HG02943 (cell line): Measurements from ENCODE around the gene IFFO2.
A peak's percentile ranks its signal among the peaks of the same experiment; 100 is the strongest.

Experiments used
- ATAC-seq: cut with Tn5 transposase; IDR thresholded peaks from one replicate; pipeline ENCODE4 v1.9.1; 2021; ENCODE audit warnings: mild to moderate bottlenecking, low read depth, moderate library complexity; ENCODE audit not compliant: unreplicated experiment

The IFFO2 gene

DNA sequence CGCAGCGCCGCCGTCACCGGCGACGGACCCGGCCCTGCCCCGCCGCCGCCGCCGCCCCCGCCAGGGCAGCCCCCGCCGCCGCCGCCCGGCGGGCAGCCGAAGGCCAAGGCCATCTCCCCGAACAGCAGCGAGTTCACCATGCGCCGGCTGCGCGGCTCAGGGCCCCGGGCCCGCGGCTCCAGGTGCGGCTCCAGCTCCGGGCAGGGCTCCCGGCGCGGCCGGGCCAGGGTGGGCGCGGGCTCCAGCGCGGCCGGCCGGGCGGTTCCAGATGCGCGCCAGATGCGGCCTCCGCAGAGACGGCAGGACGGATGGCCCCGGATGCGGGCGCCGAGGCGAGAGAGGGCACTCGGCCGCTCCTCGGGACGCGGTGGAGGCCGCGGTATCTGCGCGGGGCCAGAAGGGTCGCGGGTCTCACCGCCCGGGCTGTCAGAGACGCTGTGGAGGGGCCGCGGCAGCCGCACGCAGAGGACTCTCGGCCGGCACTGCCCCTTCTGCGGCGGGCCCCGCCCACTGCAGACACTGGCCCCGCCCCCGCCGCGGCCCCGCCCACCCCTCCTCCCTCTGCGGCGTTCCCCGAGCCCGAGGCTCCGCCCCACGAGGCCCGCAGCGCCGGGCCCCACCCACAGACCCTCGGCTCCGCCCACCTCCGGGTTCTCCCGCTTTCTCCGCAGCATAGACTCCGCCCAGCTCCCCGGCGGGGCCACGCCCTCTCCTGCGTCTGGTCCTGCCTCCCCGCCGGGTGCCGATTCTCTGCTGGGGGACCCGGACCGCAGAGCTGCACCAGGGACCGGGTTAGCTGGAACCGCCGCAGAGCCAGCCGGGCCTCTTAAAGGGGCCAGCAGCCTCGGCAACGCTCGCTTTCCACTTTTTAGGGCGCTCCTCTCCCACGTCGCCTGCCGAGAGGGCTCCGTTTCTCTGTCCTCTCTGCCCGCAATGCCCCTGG, at the start of gene IFFO2:
TSS of gene IFFO2 (minus strand) at position 484 of the 943 bp plus-strand sequence. CDS start at position 140, 344 bp downstream.
- peak; percentile 60 for ATAC-seq

GRCh38 chr1:19006000-19006399, 49.5 kb upstream of the IFFO2 start:
- ATAC-seq, result no peak

DNA sequence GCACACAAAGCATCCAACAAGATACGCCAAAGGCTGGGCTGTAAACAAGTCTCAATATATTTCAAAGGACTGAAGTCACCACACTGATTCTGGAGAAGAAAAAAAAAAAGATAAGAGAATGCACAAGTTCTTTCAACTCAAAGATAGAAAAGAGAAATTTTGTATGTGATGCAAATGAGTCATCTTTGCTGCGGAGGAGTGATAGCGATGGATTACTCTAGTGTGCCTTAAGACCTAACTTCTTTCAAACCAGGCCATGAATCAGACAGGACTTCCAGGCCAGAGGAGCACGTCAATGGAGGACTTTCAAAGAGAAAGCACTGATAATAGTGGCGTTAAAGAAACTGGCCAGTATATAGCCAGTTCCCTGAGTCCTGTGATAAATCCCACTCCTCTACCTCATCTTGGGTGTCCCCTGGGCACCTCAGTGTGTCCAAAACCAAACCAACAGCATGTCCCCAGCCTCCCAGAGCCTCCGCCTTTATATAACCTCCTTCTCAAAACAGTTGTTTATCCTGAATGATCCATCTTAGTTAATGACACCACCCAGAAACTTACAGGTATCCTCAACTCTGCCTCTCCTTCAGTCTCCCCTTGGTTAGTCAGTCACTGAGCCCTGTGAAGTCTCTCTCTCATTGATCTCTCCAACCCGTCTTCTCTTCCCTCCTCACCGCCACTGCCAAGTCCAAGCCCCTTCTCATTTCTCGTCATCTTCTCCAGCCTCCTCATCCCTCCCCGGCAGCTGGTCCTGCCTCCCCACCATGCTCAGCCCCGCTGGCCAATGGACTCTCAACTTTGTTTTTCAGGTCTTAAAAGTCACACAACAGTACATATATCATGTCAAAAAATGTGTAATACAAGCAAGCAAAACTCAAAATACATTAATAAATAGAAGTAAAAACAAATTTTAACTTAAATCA, 47.2 kb upstream of the IFFO2 start:
- ATAC-seq, result no peak

GRCh38 chr1:19000065-19000464, 43.6 kb upstream of the IFFO2 start:
- no peak for ATAC-seq

- ATAC-seq, result no peak
Measured at GRCh38 chr1:18999359-18999758, 42.9 kb upstream of the IFFO2 start.

GRCh38 chr1:18998016-18998724, 41.7 kb upstream of the IFFO2 start:
- ATAC-seq, result no peak

GRCh38 chr1:18997508-18997907, 41.0 kb upstream of the IFFO2 start:
- ATAC-seq, result no peak

- no peak for ATAC-seq
Measured at GRCh38 chr1:18996548-18997177, 40.2 kb upstream of the IFFO2 start.

- ATAC-seq, result no peak
Measured at GRCh38 chr1:18994381-18994780, 37.9 kb upstream of the IFFO2 start.

GRCh38 chr1:18992646-18993045, 36.2 kb upstream of the IFFO2 start:
- ATAC-seq, result no peak

- no peak for ATAC-seq
Measured at GRCh38 chr1:18991585-18991984, 35.1 kb upstream of the IFFO2 start.

DNA sequence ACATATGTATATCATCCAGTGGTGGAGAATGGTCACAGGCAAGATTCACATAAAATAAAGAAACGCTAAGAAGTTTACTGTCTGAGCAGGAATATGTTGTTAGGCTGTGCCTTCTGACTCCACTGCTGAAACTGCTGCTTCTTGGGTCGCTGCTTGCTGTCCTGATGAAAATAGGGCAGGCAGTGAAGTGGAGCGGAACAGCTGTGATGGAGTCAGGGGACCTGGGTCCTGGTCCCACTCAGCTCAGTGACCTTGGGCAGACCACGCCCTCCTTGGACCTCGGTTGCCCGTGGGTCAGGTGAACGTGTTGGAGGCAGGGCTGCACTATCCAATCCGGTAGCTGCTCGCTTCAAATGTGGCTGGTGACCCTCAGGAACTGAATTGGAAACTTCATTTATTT, 33.4 kb upstream of the IFFO2 start:
- no peak for ATAC-seq

DNA sequence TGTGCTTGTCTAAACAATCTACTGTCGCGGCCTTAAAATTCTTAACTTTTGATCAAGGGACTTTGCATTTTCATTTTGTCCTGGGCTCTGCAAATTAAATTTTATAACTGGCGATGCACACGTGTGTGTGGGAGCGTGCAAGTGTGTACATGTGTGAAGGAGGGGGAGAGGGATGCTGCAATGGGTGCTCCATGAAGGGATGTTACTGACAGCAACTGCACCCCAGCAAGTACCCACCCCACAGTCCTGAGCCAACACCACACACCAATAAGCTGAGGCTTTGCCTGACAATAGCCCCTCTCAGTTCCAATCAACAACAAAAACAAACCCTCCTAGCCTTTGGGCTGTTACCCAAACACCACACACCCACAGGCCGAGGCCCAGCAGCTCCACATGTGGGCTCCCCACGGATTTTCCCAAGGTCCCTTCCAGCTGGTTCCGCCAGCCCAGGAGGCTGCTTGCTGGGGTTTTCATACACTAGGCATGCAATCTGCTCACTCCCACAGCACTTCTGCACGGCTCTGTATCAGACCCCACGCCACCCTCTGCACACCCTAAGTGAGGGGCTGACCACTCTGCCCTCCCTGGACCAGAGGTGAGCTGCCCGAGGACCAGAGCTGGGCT, 32.8 kb upstream of the IFFO2 start:
- ATAC-seq, result no peak

DNA sequence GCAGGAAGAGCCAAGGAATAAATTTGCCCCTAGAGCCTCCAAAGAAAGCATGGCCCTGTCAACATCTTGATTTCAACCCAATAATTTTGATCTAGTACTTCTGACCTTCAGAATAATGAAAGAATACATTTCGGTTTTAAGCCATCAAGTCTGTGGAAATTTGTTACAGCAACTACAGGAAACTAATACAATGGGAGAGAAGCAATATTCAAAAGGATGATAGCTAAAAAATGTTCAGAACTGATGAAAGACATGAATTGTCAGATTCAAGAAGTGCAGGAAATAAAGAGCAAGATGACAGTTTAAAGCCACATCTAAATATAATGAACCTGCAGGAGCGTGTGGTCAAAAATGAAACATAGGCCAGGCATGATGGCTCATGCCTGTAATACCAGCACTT, 24.8 kb upstream of the IFFO2 start:
- ATAC-seq, result no peak

- no peak for ATAC-seq
Measured at GRCh38 chr1:18978706-18979105, 22.2 kb upstream of the IFFO2 start.

DNA sequence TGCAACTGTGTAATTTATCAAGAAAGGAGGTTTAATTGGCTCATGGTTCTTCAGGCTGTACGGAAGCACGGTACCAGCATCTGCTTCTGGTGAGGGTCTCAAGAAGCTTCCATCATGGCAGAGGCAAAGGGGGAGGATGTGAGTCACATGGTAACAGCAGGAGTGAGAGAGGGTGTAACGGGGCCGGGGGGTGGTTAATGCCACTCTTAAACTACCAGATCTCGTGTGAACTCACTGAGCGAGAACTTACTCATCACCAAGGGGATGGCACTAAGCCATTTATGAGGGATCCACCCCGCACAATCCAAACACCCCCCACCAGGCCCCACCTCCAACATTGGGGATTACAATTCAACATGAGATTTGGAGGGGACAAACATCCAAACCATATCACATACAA, 21.0 kb upstream of the IFFO2 start:
- ATAC-seq, result no peak

DNA sequence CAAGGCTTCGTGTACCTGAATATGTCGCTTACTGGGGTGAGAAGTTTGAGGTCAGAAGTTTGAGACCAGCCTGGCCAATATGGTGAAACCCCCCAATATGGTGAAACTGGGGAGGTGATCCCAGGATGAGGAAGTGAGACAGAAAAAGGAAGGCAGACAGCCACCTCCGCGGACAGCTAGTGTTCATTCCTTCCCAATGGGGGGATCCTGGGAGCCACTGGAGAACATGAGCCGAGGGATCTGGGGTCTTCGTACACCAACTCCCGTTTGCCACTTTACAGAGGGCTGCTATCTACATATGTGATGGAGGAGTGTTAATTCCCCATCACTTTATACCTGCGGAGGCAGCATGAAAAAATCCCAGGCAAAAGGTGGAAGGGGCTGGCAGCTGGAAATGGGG, 19.6 kb upstream of the IFFO2 start:
- ATAC-seq, result no peak

DNA sequence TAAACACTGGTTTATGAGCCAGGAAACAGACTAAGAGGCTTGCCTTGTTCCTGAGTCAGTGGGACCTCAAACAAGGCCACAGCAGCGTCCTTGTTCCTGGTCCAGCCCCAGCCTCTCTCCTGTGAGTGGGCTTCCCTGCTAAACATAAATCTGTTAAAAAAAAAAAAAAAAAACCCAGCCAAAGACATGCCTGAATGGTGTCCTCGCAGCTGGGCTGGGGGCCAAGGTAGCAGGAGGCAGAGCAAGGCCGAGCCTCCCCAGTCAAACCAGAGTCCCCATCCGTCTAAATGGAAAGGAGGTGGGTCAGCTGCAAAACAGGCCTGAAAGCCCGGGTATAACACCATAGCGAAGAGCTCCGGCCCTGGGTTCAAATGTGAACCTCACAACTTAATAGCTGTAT, 18.1 kb upstream of the IFFO2 start:
- no peak for ATAC-seq

GRCh38 chr1:18974005-18974404, 17.5 kb upstream of the IFFO2 start:
- ATAC-seq, result no peak

DNA sequence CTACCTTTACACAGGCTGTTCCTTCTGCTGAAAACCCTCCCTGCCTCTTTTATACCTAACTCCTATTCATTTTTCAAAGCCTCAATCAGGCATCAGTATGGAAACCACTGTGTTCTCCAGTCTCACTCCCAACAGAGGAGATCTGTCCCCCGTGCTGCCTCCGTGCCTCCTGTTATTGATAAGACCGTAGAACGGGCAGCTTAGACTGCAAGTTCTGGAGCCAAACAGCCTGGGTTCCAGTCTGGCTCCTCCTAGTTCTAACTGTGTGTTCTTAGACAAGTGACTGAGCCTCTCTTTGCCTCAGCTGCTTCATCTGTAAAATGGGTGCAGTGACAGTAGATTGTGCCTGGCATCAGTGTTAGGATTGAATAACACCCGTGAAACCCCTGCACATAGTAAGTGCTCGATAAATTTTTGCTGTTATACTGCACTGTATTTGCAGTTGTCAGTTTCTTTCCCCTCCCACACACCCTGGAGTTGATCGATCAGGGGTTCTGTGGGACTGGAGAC, 17.0 kb upstream of the IFFO2 start:
- ATAC-seq, result no peak
